Keratinocyte (primary cell): ENCODE measurements around the gene MBD3L2.

Source experiments
- EZH2 ChIP-seq: IDR thresholded peaks from one replicate; pipeline ENCODE4 v1.6.1; 2012; ENCODE audit warnings: inconsistent platforms, mild to moderate bottlenecking, low read length, moderate library complexity
- TF ChIP-seq, protein P1 (sequence below), 3 experiments: IDR thresholded peaks in 1 of 3; conservative IDR thresholded peaks in 1 of 3; optimal IDR thresholded peaks in 1 of 3; 2 replicates in 2 of 3; 3 replicates in 1 of 3; pipeline versions ENCODE3 to v1.5.1; 2011; ENCODE audit warnings: low read length in 3 of 3, mild to moderate bottlenecking in 3 of 3, moderate library complexity in 2 of 3, control low read depth in 1 of 3, inconsistent platforms in 1 of 3; ENCODE audit not compliant: insufficient read depth in 2 of 3; ENCODE audit errors: extremely low read depth in 1 of 3

DNA sequence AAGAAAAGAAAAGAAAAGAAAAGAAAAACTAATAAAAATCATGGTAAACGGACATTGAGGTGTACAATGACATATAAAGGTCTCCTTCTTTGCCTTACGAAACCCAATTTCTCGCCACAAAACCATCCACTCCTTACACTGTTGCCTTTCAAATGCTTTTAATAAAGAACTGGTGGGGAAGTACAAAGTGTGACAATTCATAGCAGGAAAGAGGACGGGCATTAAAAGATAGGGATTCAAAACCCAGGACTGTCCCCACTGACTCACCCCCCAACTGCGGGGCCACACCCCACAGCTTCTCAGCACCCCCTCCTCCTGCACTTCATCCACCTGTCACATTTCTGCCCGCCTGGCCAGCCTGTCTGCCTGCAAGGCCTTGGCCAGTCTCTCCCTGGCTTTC, 30.3 kb upstream of the MBD3L2 start:
- TF ChIP-seq, protein P1, sequence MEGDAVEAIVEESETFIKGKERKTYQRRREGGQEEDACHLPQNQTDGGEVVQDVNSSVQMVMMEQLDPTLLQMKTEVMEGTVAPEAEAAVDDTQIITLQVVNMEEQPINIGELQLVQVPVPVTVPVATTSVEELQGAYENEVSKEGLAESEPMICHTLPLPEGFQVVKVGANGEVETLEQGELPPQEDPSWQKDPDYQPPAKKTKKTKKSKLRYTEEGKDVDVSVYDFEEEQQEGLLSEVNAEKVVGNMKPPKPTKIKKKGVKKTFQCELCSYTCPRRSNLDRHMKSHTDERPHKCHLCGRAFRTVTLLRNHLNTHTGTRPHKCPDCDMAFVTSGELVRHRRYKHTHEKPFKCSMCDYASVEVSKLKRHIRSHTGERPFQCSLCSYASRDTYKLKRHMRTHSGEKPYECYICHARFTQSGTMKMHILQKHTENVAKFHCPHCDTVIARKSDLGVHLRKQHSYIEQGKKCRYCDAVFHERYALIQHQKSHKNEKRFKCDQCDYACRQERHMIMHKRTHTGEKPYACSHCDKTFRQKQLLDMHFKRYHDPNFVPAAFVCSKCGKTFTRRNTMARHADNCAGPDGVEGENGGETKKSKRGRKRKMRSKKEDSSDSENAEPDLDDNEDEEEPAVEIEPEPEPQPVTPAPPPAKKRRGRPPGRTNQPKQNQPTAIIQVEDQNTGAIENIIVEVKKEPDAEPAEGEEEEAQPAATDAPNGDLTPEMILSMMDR (optimal IDR thresholded peaks at IDR 0.05 in 1 of 3, IDR thresholded peaks at IDR 0.05 in 1 of 3, conservative IDR thresholded peaks at IDR 0.05 in 1 of 3; ENCODE audit: extremely low read depth in 1 of 3, insufficient read depth in 2 of 3, low read length in 3 of 3): no peak
- no peak for TF ChIP-seq EZH2
